Panc1 (cell line): ENCODE measurements around the gene WIPF2. TPM values are rescaled to one million over a fixed set of nuclear protein-coding genes. Genes with fewer than 3 reads are reported as not detected.

Experiments used
- ATAC-seq: fragments of 200-7000 bp; cut with Tn5 transposase; 2 replicates; pipeline ENCODE4 v1.9.1; 2020; ENCODE audit warnings: mild to moderate bottlenecking, moderate library complexity
- BruUV-seq: library from RNA; stranded (reverse); fragments of 400-500 nt; replicated peaks from 2 replicates; lab custom pipeline; 2021; lab: Mats Ljungman, UMichigan
- CTCF ChIA-PET: fragments of 300-600 bp; sonication (Branson Sonifier 250); formaldehyde crosslinking; loops from one replicate; lab custom pipeline; 2022; ENCODE audit warnings: antibody characterized with exemption; lab: Charles Lee
- POLR2A ChIA-PET: fragments of 300-600 bp; sonication (Branson Sonifier 250); formaldehyde crosslinking; loops from one replicate; lab custom pipeline; 2022; ENCODE audit warnings: antibody characterized with exemption; lab: Charles Lee
- DNase-seq: peaks from one replicate; pipeline ENCODE4 v3.0.0-alpha.2; 2010; ENCODE audit warnings: low read depth, low spot score
- H3K27ac ChIP-seq: 2 replicates; pipeline ENCODE4 v1.5.1; 2011; ENCODE audit warnings: mild to moderate bottlenecking, low read length, inconsistent platforms
- H3K27me3 ChIP-seq: fragments of 200-500 bp; sonication (Bioruptor generic); 2 replicates; pipeline ENCODE4 v1.6.0; 2014; ENCODE audit warnings: low read length, inconsistent platforms; ENCODE audit not compliant: control insufficient read depth, insufficient read depth
- H3K36me3 ChIP-seq: fragments of 200-500 bp; sonication (Bioruptor generic); 2 replicates; pipeline ENCODE4 v1.5.1; 2014; ENCODE audit warnings: inconsistent platforms, mild to moderate bottlenecking, low read length, moderate library complexity; ENCODE audit not compliant: control insufficient read depth, insufficient read depth
- H3K4me1 ChIP-seq: 2 replicates; pipeline ENCODE4 v1.5.1; 2011; ENCODE audit warnings: inconsistent platforms, mild to moderate bottlenecking, low read length, moderate library complexity; ENCODE audit not compliant: control insufficient read depth, insufficient read depth
- H3K4me3 ChIP-seq, 2 experiments: 2 replicates each; pipeline ENCODE4 v1.5.1; 2011 to 2012; ENCODE audit warnings: low read depth in 2 of 2, low read length in 2 of 2, mild to moderate bottlenecking in 2 of 2, inconsistent platforms in 1 of 2, moderate library complexity in 1 of 2
- H3K9me3 ChIP-seq: fragments of 200-500 bp; sonication (Bioruptor generic); 2 replicates; pipeline ENCODE4 v1.5.1; 2014; ENCODE audit warnings: low read depth, mild to moderate bottlenecking, inconsistent platforms, low read length, moderate library complexity; ENCODE audit not compliant: control insufficient read depth, insufficient read depth
- CTCF ChIP-seq: fragments of 450-650 bp; IDR thresholded peaks from 2 replicates; pipeline ENCODE4 v1.5.1; 2017; ENCODE audit warnings: mild to moderate bottlenecking
- POLR2AphosphoS5 ChIP-seq: IDR thresholded peaks from 2 replicates; pipeline ENCODE4 v1.6.1; 2012; ENCODE audit warnings: mild to moderate bottlenecking, low read depth, low read length, moderate library complexity
- REST ChIP-seq, 2 experiments: IDR thresholded peaks; 2 replicates each; pipeline ENCODE4 v1.6.1; 2011 to 2012; ENCODE audit warnings: low read depth in 2 of 2, control low read depth in 1 of 2, low read length in 1 of 2, mild to moderate bottlenecking in 1 of 2, moderate library complexity in 1 of 2; ENCODE audit not compliant: insufficient read depth in 1 of 2
- SIN3A ChIP-seq: IDR thresholded peaks from 2 replicates; pipeline ENCODE4 v1.6.1; 2012; ENCODE audit warnings: low read depth, mild to moderate bottlenecking, low read length, moderate library complexity, borderline replicate concordance; ENCODE audit not compliant: insufficient read depth
- TCF7L2 ChIP-seq: IDR thresholded peaks from 2 replicates; pipeline ENCODE4 v1.6.1; 2011; ENCODE audit warnings: mild to moderate bottlenecking, low read depth, low read length, inconsistent platforms
- in situ Hi-C: cut with HindIII; loops from 2 replicates; pipeline ENCODE4 v1.10.0; 2016; ENCODE audit warnings: low sequenced_read_pairs, low pct_unique_long_range_greater_than_20kb
- intact Hi-C: fragments of 100-400 bp; cut with micrococcal nuclease; formaldehyde crosslinking; loops from one replicate; pipeline ENCODE4 v1.10.0; 2022; ENCODE audit not compliant: unreplicated experiment
- total RNA-seq: library from RNA; stranded (reverse); gene quantifications from one replicate; pipeline ENCODE4 v1.2.1, GENCODE V29; 2021; ENCODE audit not compliant: unreplicated experiment

Gene WIPF2
- total RNA-seq, 1 experiment from 2014 or later: 45.9 TPM

GRCh38 chr17:40315206-40315605 is 96.1 kb downstream of the WIPF2 start:
- in situ Hi-C loops: no loop called here
- Histone ChIP-seq H3K27ac (peak overlapping the region; percentile 73), H3K9me3 (no peaks in the 10 kb centered on the region), H3K4me1 (peaks cover 77% of the 10 kb centered on the region), H3K4me3 (no peak overlapping the region), H3K36me3 (no peaks in the 10 kb centered on the region; the same call in 1 of the 2 replicates), H3K27me3 (no peaks in the 10 kb centered on the region)
- ChIA-PET POLR2A (no interaction called here), CTCF (interaction anchor here (0.7 kb wide), 1 partner anchor 27 kb away, joined by 3 read pairs; no protein-coding TSS in a partner anchor)
- no TSS peak for BruUV-seq
- ATAC-seq (no peak), DNase-seq (no peak)
- intact Hi-C loops: no loop called here
- TF ChIP-seq SIN3A (no peak), REST (IDR thresholded peaks at IDR 0.05; ENCODE audit: insufficient read depth in 1 of 2, low read depth in 2 of 2, low read length in 1 of 2) (no peak), TCF7L2 (no peak), CTCF (no peak), POLR2AphosphoS5 (no peak)

- H3K27me3 ChIP-seq: no peaks in the 10 kb centered on the region
- ATAC-seq (no peak), DNase-seq (no peak)
- in situ Hi-C loops (no loop called here), intact Hi-C loops (no loop called here)
- H3K36me3 ChIP-seq: no peaks in the 10 kb centered on the region; the same call in 1 of the 2 replicates
- H3K27ac ChIP-seq: peak overlapping the region; percentile 73
- BruUV-seq: no TSS peak
- TF ChIP-seq POLR2AphosphoS5: no peak
- CTCF ChIA-PET: interaction anchor here (0.7 to 2.1 kb wide), 2 partner anchors 9 to 28 kb away, joined by 3 to 18 read pairs; no protein-coding TSS in a partner anchor
- POLR2A ChIA-PET: interaction anchor here (0.6 kb wide), 1 partner anchor 220 kb away, joined by 8 read pairs; no protein-coding TSS in a partner anchor
- H3K4me1 ChIP-seq: peaks cover 77% of the 10 kb centered on the region
- H3K4me3 ChIP-seq: peak overlapping the region in 1 of 2 experiments; percentile 87; a peak in 3 of 4 replicates
- no peaks in the 10 kb centered on the region for H3K9me3 ChIP-seq
These were observed 96.8 kb downstream of the WIPF2 start for GRCh38 chr17:40315678-40316570.
